Activated T-cell treated with anti-CD3 and anti-CD28 coated beads, Interleukin-2, amount 50 U/mL, for 72 hours (primary cell): Measurements from ENCODE around the gene MB21D2. TPM values are rescaled to one million over a fixed set of nuclear protein-coding genes. Genes with fewer than 3 reads are reported as not detected.

ENCODE experiments used
- ATAC-seq, 2 donors: fragments of 150-1000 bp; cut with Tn5 transposase; replicated peaks in 1 of 2; 2 replicates each; pipeline ENCODE4 v1.10.0; 2021; ENCODE audit warnings: moderate library complexity in 2 of 2, mild to moderate bottlenecking in 1 of 2
- DNase-seq, 2 donors: peaks; one replicate each; pipeline ENCODE4 v3.0.0; 2021 to 2022; ENCODE audit warnings: mixed read lengths in 1 of 2
- H3K27ac Mint-ChIP-seq: one replicate; pipeline ENCODE4 v1.8.0; 2022; ENCODE audit warnings: mild to moderate bottlenecking, moderate library complexity, mixed read lengths
- H3K27me3 Mint-ChIP-seq: one replicate; pipeline ENCODE4 v1.8.0; 2022; ENCODE audit warnings: low read depth, mixed read lengths
- H3K36me3 Mint-ChIP-seq, 2 donors: one replicate each; pipeline ENCODE4 v1.8.0; 2022; ENCODE audit warnings: mixed read lengths in 2 of 2, mild to moderate bottlenecking in 1 of 2; ENCODE audit not compliant: insufficient read depth in 2 of 2
- H3K4me1 Mint-ChIP-seq: one replicate; pipeline ENCODE4 v1.8.0; 2022; ENCODE audit warnings: low read depth, mixed read lengths
- H3K4me3 Mint-ChIP-seq, 2 donors: one replicate each; pipeline ENCODE4 v1.8.0; 2022; ENCODE audit warnings: mild to moderate bottlenecking in 2 of 2, mixed read lengths in 2 of 2, moderate library complexity in 2 of 2
- H3K9me3 Mint-ChIP-seq, 2 donors: one replicate each; pipeline ENCODE4 v1.8.0; 2022; ENCODE audit warnings: mixed read lengths in 2 of 2
- total RNA-seq, 2 donors: library from RNA; stranded (reverse); gene quantifications; one replicate each; pipeline ENCODE4 v1.2.3, GENCODE V29; 2022

The MB21D2 gene
- total RNA-seq, 2 donors from 2014 or later, result 10.5 to 26.9 TPM

GRCh38 chr3:192918275-192918588, 576 bp upstream of the MB21D2 start:
- peaks cover 79% of the 10 kb centered on the region for H3K27me3 Mint-ChIP-seq
- no peaks in the 10 kb centered on the region for H3K9me3 Mint-ChIP-seq
- no peak for ATAC-seq

DNA sequence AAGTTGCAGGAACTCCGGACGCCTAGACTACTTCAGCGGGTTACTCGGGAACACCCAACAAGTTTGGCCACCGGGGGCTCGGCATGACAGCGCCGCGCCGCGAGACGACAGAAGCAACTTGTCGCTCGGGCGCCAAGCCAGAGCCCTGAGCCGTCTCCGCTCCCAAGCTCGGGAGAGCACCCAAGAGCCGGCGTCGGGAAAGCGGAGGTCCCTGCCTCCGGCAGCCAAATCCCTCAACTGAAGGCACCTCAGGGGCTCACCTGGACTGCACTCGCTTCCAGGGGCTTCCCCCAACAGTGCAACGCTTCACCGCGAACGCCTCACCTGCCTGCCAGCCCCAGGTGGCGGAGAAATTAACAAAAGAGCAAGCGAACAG, 640 bp downstream of the MB21D2 start:
- Mint-ChIP-seq H3K27ac (peak overlapping the region; percentile 98), H3K27me3 (peaks cover 75% of the 10 kb centered on the region), H3K36me3 (peaks cover 6 to 9% of the 10 kb centered on the region in 2 donors), H3K9me3 (no peaks in the 10 kb centered on the region), H3K4me3 (peak overlapping the region; percentile 99), H3K4me1 (peaks cover 28% of the 10 kb centered on the region)
- ATAC-seq (peak; percentile 29), DNase-seq (peak; percentile 45 to 56)

More at GRCh38 chr3:192918275-192918588, 576 bp upstream of the MB21D2 start:
- H3K27ac Mint-ChIP-seq, result peak overlapping the region; percentile 70
- no peak for DNase-seq
- H3K4me3 Mint-ChIP-seq, result peak overlapping the region; percentile 93 to 99
- H3K36me3 Mint-ChIP-seq, result peaks cover 6 to 9% of the 10 kb centered on the region in 2 donors
- H3K4me1 Mint-ChIP-seq, result peaks cover 28% of the 10 kb centered on the region

GRCh38 chr3:192916371-192917027, 1.2 kb downstream of the MB21D2 start:
- Mint-ChIP-seq H3K27me3 (peaks cover 75% of the 10 kb centered on the region), H3K9me3 (no peaks in the 10 kb centered on the region), H3K4me1 (peaks cover 28% of the 10 kb centered on the region), H3K4me3 (peak overlapping the region; percentile 99), H3K36me3 (peaks cover 6 to 9% of the 10 kb centered on the region in 2 donors), H3K27ac (peak overlapping the region; percentile 98)
- DNase-seq (peak; percentile 27 to 42), ATAC-seq (peak in 1 of 2 donors; percentile 3)

GRCh38 chr3:192915722-192916121, 1.9 kb downstream of the MB21D2 start:
- Mint-ChIP-seq H3K27ac (no peak overlapping the region), H3K4me3 (peak overlapping the region; percentile 99), H3K9me3 (no peaks in the 10 kb centered on the region), H3K4me1 (peaks cover 28% of the 10 kb centered on the region), H3K36me3 (peaks cover 6 to 9% of the 10 kb centered on the region in 2 donors), H3K27me3 (peaks cover 69% of the 10 kb centered on the region)
- DNase-seq (no peak), ATAC-seq (no peak)

- peak in 1 of 2 donors; percentile 14 for ATAC-seq
- no peak overlapping the region for H3K27ac Mint-ChIP-seq
- no peaks in the 10 kb centered on the region for H3K9me3 Mint-ChIP-seq
- no peak for DNase-seq
- H3K36me3 Mint-ChIP-seq, result peaks cover 6 to 9% of the 10 kb centered on the region in 2 donors
- peak overlapping the region; percentile 99 for H3K4me3 Mint-ChIP-seq
- H3K27me3 Mint-ChIP-seq, result peaks cover 65% of the 10 kb centered on the region
- H3K4me1 Mint-ChIP-seq, result peaks cover 28% of the 10 kb centered on the region
Measured at GRCh38 chr3:192915304-192915703, 2.4 kb downstream of the MB21D2 start.

GRCh38 chr3:192914848-192915247, 2.8 kb downstream of the MB21D2 start:
- Mint-ChIP-seq H3K27me3 (peaks cover 60% of the 10 kb centered on the region), H3K36me3 (peaks cover 6 to 9% of the 10 kb centered on the region in 2 donors), H3K4me1 (peaks cover 28% of the 10 kb centered on the region), H3K27ac (no peak overlapping the region), H3K9me3 (no peaks in the 10 kb centered on the region), H3K4me3 (peak overlapping the region; percentile 99)
- DNase-seq, result no peak
- no peak for ATAC-seq

GRCh38 chr3:192913540-192913939, 4.1 kb downstream of the MB21D2 start:
- no peak overlapping the region for H3K27ac Mint-ChIP-seq
- H3K27me3 Mint-ChIP-seq, result peaks cover 48% of the 10 kb centered on the region
- no peak overlapping the region for H3K4me3 Mint-ChIP-seq
- peaks cover 30% of the 10 kb centered on the region for H3K4me1 Mint-ChIP-seq
- H3K36me3 Mint-ChIP-seq, result peaks cover 6 to 10% of the 10 kb centered on the region in 2 donors
- no peaks in the 10 kb centered on the region for H3K9me3 Mint-ChIP-seq
- DNase-seq (no peak), ATAC-seq (no peak)

- peak overlapping the region in 1 of 2 donors; percentile 5 for H3K4me3 Mint-ChIP-seq
- no peak for ATAC-seq
Measured at GRCh38 chr3:192911293-192911692, 6.4 kb downstream of the MB21D2 start.

DNA sequence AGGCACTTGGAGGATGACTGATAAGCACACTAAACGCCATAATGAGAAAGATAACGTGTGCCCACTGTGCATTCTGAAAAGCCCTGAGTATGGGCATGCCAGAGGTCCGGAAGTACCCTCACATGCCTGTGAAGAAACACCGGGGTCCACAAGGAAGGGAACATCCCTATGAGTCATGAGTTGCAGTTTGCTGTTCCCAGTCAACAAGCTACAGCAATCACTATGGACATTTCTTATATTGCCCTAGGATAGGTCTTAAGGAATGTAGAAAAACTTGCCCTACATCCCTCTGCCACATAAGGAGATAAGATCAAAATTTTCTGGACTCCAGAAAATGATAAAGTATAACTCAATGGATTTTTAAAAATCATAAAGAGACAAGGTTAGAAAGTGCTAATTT, 9.9 kb downstream of the MB21D2 start:
- peak overlapping the region in 1 of 2 donors; percentile 71 for H3K4me3 Mint-ChIP-seq
- DNase-seq, result no peak
- H3K9me3 Mint-ChIP-seq, result no peaks in the 10 kb centered on the region
- ATAC-seq, result no peak
- peaks cover 11% of the 10 kb centered on the region for H3K27me3 Mint-ChIP-seq
- peaks cover 3 to 9% of the 10 kb centered on the region in 2 donors for H3K36me3 Mint-ChIP-seq
- H3K4me1 Mint-ChIP-seq, result peaks cover 15% of the 10 kb centered on the region
- H3K27ac Mint-ChIP-seq, result peak overlapping the region; percentile 89

More at GRCh38 chr3:192911293-192911692, 6.4 kb downstream of the MB21D2 start:
- Mint-ChIP-seq H3K36me3 (peaks cover 5 to 9% of the 10 kb centered on the region in 2 donors), H3K27ac (no peak overlapping the region), H3K27me3 (peaks cover 31% of the 10 kb centered on the region), H3K4me1 (peaks cover 34% of the 10 kb centered on the region), H3K9me3 (no peaks in the 10 kb centered on the region)
- DNase-seq, result no peak

- peaks cover 17% of the 10 kb centered on the region for H3K27me3 Mint-ChIP-seq
- H3K4me3 Mint-ChIP-seq, result peak overlapping the region in 1 of 2 donors; percentile 71
- no peaks in the 10 kb centered on the region for H3K9me3 Mint-ChIP-seq
- peaks cover 15% of the 10 kb centered on the region for H3K4me1 Mint-ChIP-seq
- H3K36me3 Mint-ChIP-seq, result peaks cover 6 to 10% of the 10 kb centered on the region in 2 donors
- DNase-seq, result no peak
- peak overlapping the region; percentile 89 for H3K27ac Mint-ChIP-seq
- ATAC-seq, result peak; percentile 81 to 95
Measured at GRCh38 chr3:192906940-192907339, 10.7 kb downstream of the MB21D2 start.

DNA sequence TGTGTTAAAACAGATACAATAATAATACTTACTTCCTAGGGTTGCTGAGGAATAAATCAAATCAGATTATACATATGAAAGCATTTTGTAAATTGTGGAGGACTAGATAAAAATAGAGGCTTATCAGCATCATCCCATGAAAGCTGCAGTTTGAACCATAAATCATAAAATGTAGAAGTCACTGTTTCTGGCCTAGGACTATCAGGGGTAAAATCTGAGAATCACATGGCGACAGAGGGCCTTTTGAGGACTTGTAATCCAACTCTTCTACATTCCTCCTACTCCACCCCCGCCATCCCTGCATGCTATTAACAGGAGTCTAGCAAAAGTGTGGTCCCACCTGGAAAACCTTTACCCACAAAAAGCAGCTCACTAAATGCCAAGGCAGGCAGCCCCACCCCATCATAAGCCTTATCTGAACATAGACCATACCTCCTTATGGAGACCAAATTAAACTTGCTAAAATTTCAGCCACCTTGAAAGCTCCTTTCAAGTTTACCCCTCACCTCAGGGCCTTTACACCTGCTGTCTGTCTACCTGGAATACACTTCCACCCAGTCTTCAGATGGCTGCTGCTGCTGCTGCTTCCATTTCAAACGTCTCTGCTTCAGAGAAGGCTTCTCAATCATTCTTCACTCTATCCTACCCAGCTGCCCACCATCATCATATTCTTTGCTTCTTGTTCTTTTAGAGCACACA, 11.5 kb downstream of the MB21D2 start:
- Mint-ChIP-seq H3K27ac (peak overlapping the region; percentile 89), H3K4me1 (peaks cover 15% of the 10 kb centered on the region), H3K36me3 (peaks cover 6 to 10% of the 10 kb centered on the region in 2 donors), H3K27me3 (peaks cover 15% of the 10 kb centered on the region), H3K4me3 (peak overlapping the region in 1 of 2 donors; percentile 71), H3K9me3 (no peaks in the 10 kb centered on the region)
- no peak for DNase-seq
- no peak for ATAC-seq

GRCh38 chr3:192904632-192905289, 12.9 kb downstream of the MB21D2 start:
- ATAC-seq (no peak), DNase-seq (no peak)
- no peaks in the 10 kb centered on the region for H3K9me3 Mint-ChIP-seq
- peaks cover 17% of the 10 kb centered on the region for H3K27me3 Mint-ChIP-seq
- peaks cover 20% of the 10 kb centered on the region for H3K4me1 Mint-ChIP-seq
- no peak overlapping the region for H3K4me3 Mint-ChIP-seq
- H3K27ac Mint-ChIP-seq, result no peak overlapping the region
- H3K36me3 Mint-ChIP-seq, result peaks cover 10 to 11% of the 10 kb centered on the region in 2 donors

GRCh38 chr3:192902549-192902948, 15.1 kb downstream of the MB21D2 start:
- no peaks in the 10 kb centered on the region for H3K9me3 Mint-ChIP-seq
- H3K27ac Mint-ChIP-seq, result no peak overlapping the region
- DNase-seq (no peak), ATAC-seq (no peak)
- peaks cover 23% of the 10 kb centered on the region for H3K27me3 Mint-ChIP-seq
- H3K4me3 Mint-ChIP-seq, result no peak overlapping the region
- peaks cover 29% of the 10 kb centered on the region for H3K4me1 Mint-ChIP-seq
- peaks cover 15 to 18% of the 10 kb centered on the region in 2 donors for H3K36me3 Mint-ChIP-seq
